Measurements from ENCODE around the gene OGN. TPM values are rescaled to one million over a fixed set of nuclear protein-coding genes. Genes with fewer than 3 reads are reported as not detected.

OGN gene
- total RNA-seq, 5 donors from 2014 or later (not counting 1 experiment from before 2014, with no cell fraction given): 0.10 to 0.41 (median 0.23) TPM

GRCh38 chr9:92397853-92398252, 6.5 kb downstream of the OGN start:
- no peaks in the 10 kb centered on the region for H3K27me3 ChIP-seq (replicated peaks in 1 of 2; ENCODE audit: control insufficient read depth in 2 of 2, extremely low read depth in 1 of 2, insufficient read depth in 2 of 2, low read length in 1 of 2)
- 100% methylated on average over 3 of the region's 3 CpGs for WGBS (ENCODE audit: insufficient coverage)
- no peak overlapping the region for H3K4me3 ChIP-seq (ENCODE audit: control insufficient read depth in 1 of 2, extremely low read depth in 1 of 2, low read length in 1 of 2)
- no peak overlapping the region for H3K27ac Mint-ChIP-seq
- POLR2A ChIA-PET: no interaction called here
- no peaks in the 10 kb centered on the region for H3K9me3 ChIP-seq
- H3K4me1 ChIP-seq (ENCODE audit: control insufficient read depth in 1 of 2, extremely low read depth in 1 of 2, insufficient read depth in 2 of 2, low read length in 2 of 2): no peaks in the 10 kb centered on the region
- H3K27me3 Mint-ChIP-seq: no peaks in the 10 kb centered on the region
- no peaks in the 10 kb centered on the region for H3K36me3 Mint-ChIP-seq
- peaks cover 0 to under 1% (median 0%) of the 10 kb centered on the region in 3 donors for H3K4me1 Mint-ChIP-seq
- CTCF ChIA-PET: no interaction called here
- H3K27ac ChIP-seq (ENCODE audit: low read length): no peak overlapping the region
- H3K4me3 Mint-ChIP-seq: no peak overlapping the region
- no peaks in the 10 kb centered on the region for H3K9me3 Mint-ChIP-seq
- DNase-seq (no peak), ATAC-seq (replicated peaks in 1 of 4) (no peak)
- H3K36me3 ChIP-seq (ENCODE audit: control insufficient read depth in 2 of 2, extremely low read depth in 1 of 2, insufficient read depth in 1 of 2, low read length in 1 of 2): no peaks in the 10 kb centered on the region

GRCh38 chr9:92395617-92396016, 8.8 kb downstream of the OGN start:
- no CpG with 5 or more reads among the region's 1 CpG for WGBS (ENCODE audit: insufficient coverage)
- Histone ChIP-seq H3K27me3 (replicated peaks in 1 of 2; ENCODE audit: control insufficient read depth in 2 of 2, extremely low read depth in 1 of 2, insufficient read depth in 2 of 2, low read length in 1 of 2) (no peaks in the 10 kb centered on the region), H3K27ac (ENCODE audit: low read length) (no peak overlapping the region), H3K4me3 (ENCODE audit: control insufficient read depth in 1 of 2, extremely low read depth in 1 of 2, low read length in 1 of 2) (no peak overlapping the region), H3K4me1 (ENCODE audit: control insufficient read depth in 1 of 2, extremely low read depth in 1 of 2, insufficient read depth in 2 of 2, low read length in 2 of 2) (no peaks in the 10 kb centered on the region), H3K36me3 (ENCODE audit: control insufficient read depth in 2 of 2, extremely low read depth in 1 of 2, insufficient read depth in 1 of 2, low read length in 1 of 2) (no peaks in the 10 kb centered on the region), H3K9me3 (no peaks in the 10 kb centered on the region)
- ChIA-PET POLR2A (interaction anchor here in 1 of 2 donors (0.6 kb wide), 1 partner anchor 41 kb away, joined by 5 read pairs; no protein-coding TSS in a partner anchor), CTCF (no interaction called here)
- H3K27me3 Mint-ChIP-seq: no peaks in the 10 kb centered on the region
- no peak for DNase-seq
- H3K9me3 Mint-ChIP-seq: no peaks in the 10 kb centered on the region
- H3K4me3 Mint-ChIP-seq: no peak overlapping the region
- ATAC-seq (replicated peaks in 1 of 4): no peak
- H3K36me3 Mint-ChIP-seq: no peaks in the 10 kb centered on the region
- H3K4me1 Mint-ChIP-seq: no peaks in the 10 kb centered on the region
- no peak overlapping the region for H3K27ac Mint-ChIP-seq

- ChIA-PET CTCF (no interaction called here), POLR2A (no interaction called here)
- Histone ChIP-seq H3K4me3 (ENCODE audit: control insufficient read depth in 1 of 2, extremely low read depth in 1 of 2, low read length in 1 of 2) (no peak overlapping the region), H3K27me3 (replicated peaks in 1 of 2; ENCODE audit: control insufficient read depth in 2 of 2, extremely low read depth in 1 of 2, insufficient read depth in 2 of 2, low read length in 1 of 2) (no peaks in the 10 kb centered on the region), H3K4me1 (ENCODE audit: control insufficient read depth in 1 of 2, extremely low read depth in 1 of 2, insufficient read depth in 2 of 2, low read length in 2 of 2) (no peaks in the 10 kb centered on the region), H3K36me3 (ENCODE audit: control insufficient read depth in 2 of 2, extremely low read depth in 1 of 2, insufficient read depth in 1 of 2, low read length in 1 of 2) (no peaks in the 10 kb centered on the region), H3K9me3 (no peaks in the 10 kb centered on the region), H3K27ac (ENCODE audit: low read length) (no peak overlapping the region)
- no CpG with 5 or more reads among the region's 1 CpG for WGBS (ENCODE audit: insufficient coverage)
- DNase-seq (no peak), ATAC-seq (replicated peaks in 1 of 4) (no peak)
- H3K36me3 Mint-ChIP-seq: no peaks in the 10 kb centered on the region
- no peaks in the 10 kb centered on the region for H3K9me3 Mint-ChIP-seq
- H3K27ac Mint-ChIP-seq: no peak overlapping the region
- H3K4me3 Mint-ChIP-seq: no peak overlapping the region
- no peaks in the 10 kb centered on the region for H3K4me1 Mint-ChIP-seq
- H3K27me3 Mint-ChIP-seq: no peaks in the 10 kb centered on the region
Measured at GRCh38 chr9:92393686-92394085, 10.7 kb downstream of the OGN start.

GRCh38 chr9:92392690-92393089, 11.7 kb downstream of the OGN start:
- Mint-ChIP-seq H3K27ac (no peak overlapping the region), H3K4me1 (no peaks in the 10 kb centered on the region), H3K9me3 (no peaks in the 10 kb centered on the region), H3K36me3 (no peaks in the 10 kb centered on the region), H3K27me3 (no peaks in the 10 kb centered on the region), H3K4me3 (no peak overlapping the region)
- POLR2A ChIA-PET: no interaction called here
- Histone ChIP-seq H3K27me3 (replicated peaks in 1 of 2; ENCODE audit: control insufficient read depth in 2 of 2, extremely low read depth in 1 of 2, insufficient read depth in 2 of 2, low read length in 1 of 2) (no peaks in the 10 kb centered on the region), H3K27ac (ENCODE audit: low read length) (no peak overlapping the region), H3K4me3 (ENCODE audit: control insufficient read depth in 1 of 2, extremely low read depth in 1 of 2, low read length in 1 of 2) (no peak overlapping the region), H3K36me3 (ENCODE audit: control insufficient read depth in 2 of 2, extremely low read depth in 1 of 2, insufficient read depth in 1 of 2, low read length in 1 of 2) (no peaks in the 10 kb centered on the region), H3K9me3 (no peaks in the 10 kb centered on the region), H3K4me1 (ENCODE audit: control insufficient read depth in 1 of 2, extremely low read depth in 1 of 2, insufficient read depth in 2 of 2, low read length in 2 of 2) (no peaks in the 10 kb centered on the region)
- CTCF ChIA-PET: no interaction called here
- no peak for DNase-seq
- WGBS (ENCODE audit: insufficient coverage): no CpG with 5 or more reads among the region's 2 CpGs
- no peak for ATAC-seq (replicated peaks in 1 of 4)

GRCh38 chr9:92385953-92386352, 18.4 kb downstream of the OGN start:
- ChIA-PET POLR2A (no interaction called here), CTCF (no interaction called here)
- H3K27me3 ChIP-seq (replicated peaks in 1 of 2; ENCODE audit: control insufficient read depth in 2 of 2, extremely low read depth in 1 of 2, insufficient read depth in 2 of 2, low read length in 1 of 2): no peaks in the 10 kb centered on the region
- H3K27me3 Mint-ChIP-seq: no peaks in the 10 kb centered on the region
- DNase-seq: no peak
- no peak overlapping the region for H3K4me3 Mint-ChIP-seq
- H3K9me3 ChIP-seq: no peaks in the 10 kb centered on the region
- ATAC-seq (replicated peaks in 1 of 4): no peak
- no peaks in the 10 kb centered on the region for H3K9me3 Mint-ChIP-seq
- H3K27ac ChIP-seq (ENCODE audit: low read length): no peak overlapping the region
- H3K36me3 ChIP-seq (ENCODE audit: control insufficient read depth in 2 of 2, extremely low read depth in 1 of 2, insufficient read depth in 1 of 2, low read length in 1 of 2): no peaks in the 10 kb centered on the region
- WGBS (ENCODE audit: insufficient coverage): 100% methylated on average over 1 of the region's 4 CpGs
- no peaks in the 10 kb centered on the region for H3K4me1 ChIP-seq (ENCODE audit: control insufficient read depth in 1 of 2, extremely low read depth in 1 of 2, insufficient read depth in 2 of 2, low read length in 2 of 2)
- peaks cover 2% of the 10 kb centered on the region for H3K36me3 Mint-ChIP-seq
- H3K27ac Mint-ChIP-seq: no peak overlapping the region
- no peaks in the 10 kb centered on the region for H3K4me1 Mint-ChIP-seq
- H3K4me3 ChIP-seq (ENCODE audit: control insufficient read depth in 1 of 2, extremely low read depth in 1 of 2, low read length in 1 of 2): no peak overlapping the region

- CTCF ChIA-PET: no interaction called here
Measured at GRCh38 chr9:92385477-92385876, 18.9 kb downstream of the OGN start.

GRCh38 chr9:92385001-92385400, 19.4 kb downstream of the OGN start:
- DNase-seq (no peak), ATAC-seq (replicated peaks in 1 of 4) (no peak)
- Histone ChIP-seq H3K4me3 (ENCODE audit: control insufficient read depth in 1 of 2, extremely low read depth in 1 of 2, low read length in 1 of 2) (no peak overlapping the region), H3K27ac (ENCODE audit: low read length) (no peak overlapping the region), H3K36me3 (ENCODE audit: control insufficient read depth in 2 of 2, extremely low read depth in 1 of 2, insufficient read depth in 1 of 2, low read length in 1 of 2) (no peaks in the 10 kb centered on the region), H3K4me1 (ENCODE audit: control insufficient read depth in 1 of 2, extremely low read depth in 1 of 2, insufficient read depth in 2 of 2, low read length in 2 of 2) (no peaks in the 10 kb centered on the region), H3K9me3 (no peaks in the 10 kb centered on the region), H3K27me3 (replicated peaks in 1 of 2; ENCODE audit: control insufficient read depth in 2 of 2, extremely low read depth in 1 of 2, insufficient read depth in 2 of 2, low read length in 1 of 2) (no peaks in the 10 kb centered on the region)
- H3K4me1 Mint-ChIP-seq: no peaks in the 10 kb centered on the region
- POLR2A ChIA-PET: no interaction called here
- CTCF ChIA-PET: no interaction called here
- H3K36me3 Mint-ChIP-seq: peaks cover 2% of the 10 kb centered on the region
- no peaks in the 10 kb centered on the region for H3K9me3 Mint-ChIP-seq
- H3K4me3 Mint-ChIP-seq: no peak overlapping the region
- no peak overlapping the region for H3K27ac Mint-ChIP-seq
- H3K27me3 Mint-ChIP-seq: no peaks in the 10 kb centered on the region
- no CpG with 5 or more reads among the region's 3 CpGs for WGBS (ENCODE audit: insufficient coverage)

More at GRCh38 chr9:92385477-92385876, 18.9 kb downstream of the OGN start:
- Histone ChIP-seq H3K36me3 (ENCODE audit: control insufficient read depth in 2 of 2, extremely low read depth in 1 of 2, insufficient read depth in 1 of 2, low read length in 1 of 2) (no peaks in the 10 kb centered on the region), H3K4me3 (ENCODE audit: control insufficient read depth in 1 of 2, extremely low read depth in 1 of 2, low read length in 1 of 2) (no peak overlapping the region), H3K27ac (ENCODE audit: low read length) (no peak overlapping the region), H3K27me3 (replicated peaks in 1 of 2; ENCODE audit: control insufficient read depth in 2 of 2, extremely low read depth in 1 of 2, insufficient read depth in 2 of 2, low read length in 1 of 2) (no peaks in the 10 kb centered on the region), H3K4me1 (ENCODE audit: control insufficient read depth in 1 of 2, extremely low read depth in 1 of 2, insufficient read depth in 2 of 2, low read length in 2 of 2) (no peaks in the 10 kb centered on the region), H3K9me3 (no peaks in the 10 kb centered on the region)
- no CpG with 5 or more reads among the region's 6 CpGs for WGBS (ENCODE audit: insufficient coverage)
- Mint-ChIP-seq H3K27me3 (no peaks in the 10 kb centered on the region), H3K4me1 (no peaks in the 10 kb centered on the region), H3K9me3 (no peaks in the 10 kb centered on the region), H3K4me3 (no peak overlapping the region), H3K36me3 (peaks cover 2% of the 10 kb centered on the region), H3K27ac (no peak overlapping the region)
- DNase-seq (no peak), ATAC-seq (replicated peaks in 1 of 4) (no peak)
- POLR2A ChIA-PET: no interaction called here
